Islet precursor cell (in vitro differentiated cells): ENCODE data around the gene WDSUB1.

Source experiments
- DNase-seq: peaks from one replicate; pipeline ENCODE4 v3.0.0-alpha.2; 2018

Gene WDSUB1

GRCh38 chr2:159219394-159219998 lies 67.0 kb downstream of the WDSUB1 start:
- no peak for DNase-seq

- DNase-seq, result no peak
Observed at GRCh38 chr2:159218389-159218788, 68.1 kb downstream of the WDSUB1 start.

GRCh38 chr2:159217676-159218075 lies 68.8 kb downstream of the WDSUB1 start:
- DNase-seq, result no peak

GRCh38 chr2:159215116-159215515 lies 71.4 kb downstream of the WDSUB1 start:
- no peak for DNase-seq

- no peak for DNase-seq
Observed at GRCh38 chr2:159214325-159214865, 72.1 kb downstream of the WDSUB1 start.

- DNase-seq, result no peak
Observed at GRCh38 chr2:159213296-159213695, 73.2 kb downstream of the WDSUB1 start.

GRCh38 chr2:159211447-159212396 lies 74.8 kb downstream of the WDSUB1 start:
- DNase-seq, result peak; percentile 91

GRCh38 chr2:159209341-159210306 lies 76.9 kb downstream of the WDSUB1 start:
- DNase-seq, result peak; percentile 29

- DNase-seq, result peak; percentile 44
Observed at GRCh38 chr2:159208438-159208837, 78.1 kb downstream of the WDSUB1 start.

GRCh38 chr2:159206736-159207380 lies 79.6 kb downstream of the WDSUB1 start:
- no peak for DNase-seq

- DNase-seq, result no peak
Observed at GRCh38 chr2:159204381-159205144, 81.9 kb downstream of the WDSUB1 start.

- DNase-seq, result peak; percentile 98
Observed at GRCh38 chr2:159202568-159203071, 83.9 kb downstream of the WDSUB1 start.

GRCh38 chr2:159201360-159202063 lies 85.0 kb downstream of the WDSUB1 start:
- DNase-seq, result no peak

GRCh38 chr2:159200498-159200897 lies 86.0 kb downstream of the WDSUB1 start:
- no peak for DNase-seq

GRCh38 chr2:159199761-159200465 lies 86.6 kb downstream of the WDSUB1 start:
- no peak for DNase-seq

- no peak for DNase-seq
Observed at GRCh38 chr2:159199236-159199635, 87.3 kb downstream of the WDSUB1 start.

GRCh38 chr2:159196393-159196925 lies 90.0 kb downstream of the WDSUB1 start:
- no peak for DNase-seq

- DNase-seq, result no peak
Observed at GRCh38 chr2:159195697-159196096, 90.8 kb downstream of the WDSUB1 start.

GRCh38 chr2:159194241-159194640 lies 92.3 kb downstream of the WDSUB1 start:
- DNase-seq, result no peak

GRCh38 chr2:159193791-159194190 lies 92.7 kb downstream of the WDSUB1 start:
- DNase-seq, result no peak
